ENCODE results near the gene APOL1.

- peak; percentile 47 to 81 (median 69); a peak in 5 of 6 replicates for TF ChIP-seq CTCF (IDR thresholded peaks at IDR 0.05 in 2 of 3, conservative IDR thresholded peaks at IDR 0.05 in 1 of 3; ENCODE audit: borderline replicate concordance in 1 of 3, insufficient read depth in 1 of 3, low read depth in 2 of 3, low read length in 2 of 3)
- TF ChIP-seq REST (IDR thresholded peaks at IDR 0.05; ENCODE audit: low read depth) = no peak
Measured at GRCh38 chr22:36277482-36278291, 24.8 kb downstream of the APOL1 start.

All from HCT116 (cell line).